B cell (primary cell): Measurements from ENCODE around the gene SLIT3. TPM values are rescaled to one million over a fixed set of nuclear protein-coding genes. Genes with fewer than 3 reads are reported as not detected.

Source experiments
- ATAC-seq: fragments of 200-7000 bp; cut with Tn5 transposase; one replicate; pipeline ENCODE4 v1.10.0; 2021; ENCODE audit warnings: low read depth, mild to moderate bottlenecking, moderate number of reproducible peaks, moderate library complexity
- CTCF ChIA-PET: fragments of 350-600 bp; sonication (Branson Sonifier 250); formaldehyde crosslinking; loops from one replicate; lab custom pipeline; 2021; ENCODE audit warnings: antibody characterized with exemption, inconsistent platforms; lab: Charles Lee
- POLR2A ChIA-PET: fragments of 350-600 bp; sonication (Branson Sonifier 250); formaldehyde crosslinking; loops from one replicate; lab custom pipeline; 2021; ENCODE audit warnings: antibody characterized with exemption; lab: Charles Lee
- DNase-seq: peaks from one replicate; pipeline ENCODE4 v3.0.0; 2013
- H2AFZ ChIP-seq: 2 replicates; pipeline ENCODE4 v1.6.1; 2012; ENCODE audit warnings: mild to moderate bottlenecking, low read depth, low read length; ENCODE audit not compliant: insufficient read depth, poor library complexity, severe bottlenecking
- H3K27ac ChIP-seq, 2 donors: 1 replicate in 1 of 2; 2 replicates in 1 of 2; pipeline ENCODE4 v1.5.1; 2012 to 2013; ENCODE audit warnings: low read length in 2 of 2, mild to moderate bottlenecking in 2 of 2, moderate library complexity in 1 of 2
- H3K27me3 ChIP-seq, 4 experiments: fragments of 200-600 bp in 1 of 4; sonication (generic) in 1 of 4; replicated peaks in 1 of 4; 1 replicate in 2 of 4; 2 replicates in 2 of 4; pipeline versions ENCODE4 v1.6.1 to v1.7.0; 2013 to 2016; ENCODE audit warnings: low read length in 3 of 4, mild to moderate bottlenecking in 2 of 4, mixed read lengths in 1 of 4, moderate library complexity in 1 of 4; ENCODE audit not compliant: insufficient read depth in 4 of 4, control insufficient read depth in 3 of 4; ENCODE audit errors: control extremely low read depth in 1 of 4
- H3K36me3 ChIP-seq, 2 experiments: replicated peaks in 1 of 2; 1 replicate in 1 of 2; 2 replicates in 1 of 2; pipeline versions ENCODE4 v1.6.1 to v1.7.1; 2013; ENCODE audit warnings: low read length in 1 of 2; ENCODE audit not compliant: insufficient read depth in 2 of 2, control insufficient read depth in 1 of 2; ENCODE audit errors: control extremely low read depth in 1 of 2, extremely low read depth in 1 of 2
- H3K4me1 ChIP-seq, 2 donors: fragments of 200-600 bp in 1 of 2; sonication (generic) in 1 of 2; 1 replicate in 1 of 2; 2 replicates in 1 of 2; pipeline versions ENCODE4 v1.5.1 to v1.6.1; 2013 to 2017; ENCODE audit warnings: low read length in 2 of 2; ENCODE audit not compliant: control insufficient read depth in 2 of 2, insufficient read depth in 2 of 2
- H3K4me2 ChIP-seq: replicated peaks from 2 replicates; pipeline ENCODE3; 2012; ENCODE audit warnings: mild to moderate bottlenecking, low read depth, low read length; ENCODE audit not compliant: poor library complexity, severe bottlenecking
- H3K4me3 ChIP-seq, 5 experiments: fragments of 200-600 bp in 1 of 5; sonication (generic) in 1 of 5; 1 replicate in 3 of 5; 2 replicates in 2 of 5; pipeline versions ENCODE4 v1.5.1 to v1.7.0; 2011 to 2016; ENCODE audit warnings: low read length in 4 of 5, mild to moderate bottlenecking in 4 of 5, low read depth in 2 of 5, control low read depth in 1 of 5, moderate library complexity in 1 of 5; ENCODE audit not compliant: insufficient read depth in 1 of 5; ENCODE audit errors: control extremely low read depth in 1 of 5, extremely low read depth in 1 of 5
- H3K79me2 ChIP-seq: fragments of 200-600 bp; sonication (generic); one replicate; pipeline ENCODE4 v1.6.0; 2016; ENCODE audit warnings: low read length; ENCODE audit not compliant: control insufficient read depth, insufficient read depth
- H3K9ac ChIP-seq: fragments of 200-600 bp; sonication (generic); 2 replicates; pipeline ENCODE4 v1.6.1; 2017; ENCODE audit warnings: mild to moderate bottlenecking, low read length, moderate library complexity
- H3K9me3 ChIP-seq, 3 donors: one replicate each; pipeline versions ENCODE4 v1.6.1 to v1.7.1; 2013; ENCODE audit warnings: low read length in 2 of 3; ENCODE audit not compliant: control insufficient read depth in 2 of 3, insufficient read depth in 1 of 3; ENCODE audit errors: control extremely low read depth in 1 of 3
- H4K20me1 ChIP-seq: 2 replicates; pipeline ENCODE4 v1.6.0; 2012; ENCODE audit warnings: mild to moderate bottlenecking, low read length; ENCODE audit not compliant: insufficient read depth, control insufficient read depth, poor library complexity, severe bottlenecking
- H3K27ac Mint-ChIP-seq: one replicate; pipeline ENCODE4 v1.8.0; 2021; ENCODE audit warnings: mixed read lengths
- H3K27me3 Mint-ChIP-seq: one replicate; pipeline ENCODE4 v1.8.0; 2021; ENCODE audit warnings: mixed read lengths
- H3K4me1 Mint-ChIP-seq: one replicate; pipeline ENCODE4 v1.8.0; 2021; ENCODE audit warnings: mixed read lengths
- H3K4me3 Mint-ChIP-seq: one replicate; pipeline ENCODE4 v1.8.0; 2021; ENCODE audit warnings: mixed read lengths
- H3K9me3 Mint-ChIP-seq: one replicate; pipeline ENCODE4 v1.8.0; 2022; ENCODE audit warnings: mixed read lengths; ENCODE audit not compliant: insufficient read depth
- EZH2 ChIP-seq: IDR thresholded peaks from 2 replicates; pipeline ENCODE4 v1.6.1; 2012; ENCODE audit warnings: borderline replicate concordance, low read depth, mild to moderate bottlenecking, moderate library complexity, low read length; ENCODE audit not compliant: insufficient read depth, poor library complexity, severe bottlenecking
- WGBS: methylation state at CpG from one replicate; pipeline ENCODE4 v1.1.5; 2013; ENCODE audit warnings: missing lambda C conversion rate; ENCODE audit not compliant: insufficient coverage; 5-methylcytosine and 5-hydroxymethylcytosine counted together
- intact Hi-C: fragments of 100-400 bp; cut with micrococcal nuclease; formaldehyde crosslinking; loops from one replicate; pipeline ENCODE4 v1.10.0; 2022
- polyA plus RNA-seq: library from polyadenylated mRNA; depleted of rRNA; stranded (reverse); fragments of >200 nt; gene quantifications from 2 replicates; pipeline ENCODE4 v1.2.3, GENCODE V29; 2012
- total RNA-seq, 2 donors: library from RNA; stranded (reverse); fragments of 120-200 nt in 1 of 2; gene quantifications; 1 replicate in 1 of 2; 2 replicates in 1 of 2; pipeline versions ENCODE4 v1.2.3 to v1.2.4, GENCODE V29; 2013 to 2022
- TF ChIP-seq, protein P1 (sequence below): fragments of 200-600 bp; IDR thresholded peaks from one replicate; pipeline ENCODE4 v1.8.0; 2022; ENCODE audit warnings: antibody characterized with exemption, mild to moderate bottlenecking

Gene SLIT3
- total and polyA plus RNA-seq, 2 donors (not counting 1 experiment from before 2014, with no cell fraction given): not detected

DNA sequence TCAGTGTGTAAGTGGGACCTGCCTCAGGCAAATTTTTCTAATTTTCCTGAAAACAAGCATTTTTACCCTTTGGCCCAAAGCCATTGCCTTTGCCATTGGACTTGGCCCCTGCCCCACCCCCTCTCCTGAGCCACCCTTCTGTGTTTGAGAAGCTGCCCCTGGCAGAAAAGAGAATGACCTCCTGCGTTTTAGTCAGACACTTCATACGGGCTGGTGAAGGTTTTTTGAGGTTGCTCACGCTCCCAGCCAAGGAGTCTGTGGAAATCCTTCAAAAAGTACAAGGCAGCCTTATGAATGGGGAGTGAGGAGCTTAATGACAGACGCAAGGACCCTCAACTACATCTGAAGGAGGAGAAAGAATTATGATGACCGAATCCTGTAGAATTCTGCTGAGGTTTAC, 308.9 kb downstream of the SLIT3 start:
- H3K27ac ChIP-seq: no peak overlapping the region
- DNase-seq (no peak), ATAC-seq (no peak)
- no peaks in the 10 kb centered on the region for H3K36me3 ChIP-seq
- H4K20me1 ChIP-seq: no peaks in the 10 kb centered on the region
- ChIA-PET POLR2A (no interaction called here), CTCF (interaction anchor here (0.6 kb wide), 1 partner anchor 1477 kb away, joined by 5 read pairs; no protein-coding TSS in a partner anchor)
- no peak overlapping the region for H3K9ac ChIP-seq
- no peak overlapping the region for H3K27ac Mint-ChIP-seq
- TF ChIP-seq, protein P1, sequence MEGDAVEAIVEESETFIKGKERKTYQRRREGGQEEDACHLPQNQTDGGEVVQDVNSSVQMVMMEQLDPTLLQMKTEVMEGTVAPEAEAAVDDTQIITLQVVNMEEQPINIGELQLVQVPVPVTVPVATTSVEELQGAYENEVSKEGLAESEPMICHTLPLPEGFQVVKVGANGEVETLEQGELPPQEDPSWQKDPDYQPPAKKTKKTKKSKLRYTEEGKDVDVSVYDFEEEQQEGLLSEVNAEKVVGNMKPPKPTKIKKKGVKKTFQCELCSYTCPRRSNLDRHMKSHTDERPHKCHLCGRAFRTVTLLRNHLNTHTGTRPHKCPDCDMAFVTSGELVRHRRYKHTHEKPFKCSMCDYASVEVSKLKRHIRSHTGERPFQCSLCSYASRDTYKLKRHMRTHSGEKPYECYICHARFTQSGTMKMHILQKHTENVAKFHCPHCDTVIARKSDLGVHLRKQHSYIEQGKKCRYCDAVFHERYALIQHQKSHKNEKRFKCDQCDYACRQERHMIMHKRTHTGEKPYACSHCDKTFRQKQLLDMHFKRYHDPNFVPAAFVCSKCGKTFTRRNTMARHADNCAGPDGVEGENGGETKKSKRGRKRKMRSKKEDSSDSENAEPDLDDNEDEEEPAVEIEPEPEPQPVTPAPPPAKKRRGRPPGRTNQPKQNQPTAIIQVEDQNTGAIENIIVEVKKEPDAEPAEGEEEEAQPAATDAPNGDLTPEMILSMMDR: no peak
- TF ChIP-seq EZH2: no peak
- H3K4me1 Mint-ChIP-seq: peaks cover 2% of the 10 kb centered on the region
- H3K4me2 ChIP-seq: no peak overlapping the region
- no peaks in the 10 kb centered on the region for H3K79me2 ChIP-seq
- intact Hi-C loops: no loop called here
- no peaks in the 10 kb centered on the region for H3K9me3 Mint-ChIP-seq
- no peaks in the 10 kb centered on the region for H3K9me3 ChIP-seq
- H3K4me1 ChIP-seq: no peaks in the 10 kb centered on the region
- no peak overlapping the region for H3K4me3 ChIP-seq
- no peak overlapping the region for H3K4me3 Mint-ChIP-seq
- WGBS: 63% methylated on average over 1 of the region's 5 CpGs
- peaks cover 0 to 11% (median 5%) of the 10 kb centered on the region in 4 experiments for H3K27me3 ChIP-seq
- H2AFZ ChIP-seq: no peak overlapping the region
- H3K27me3 Mint-ChIP-seq: peaks cover 11% of the 10 kb centered on the region

GRCh38 chr5:168991311-168991710, 309.6 kb downstream of the SLIT3 start:
- Histone ChIP-seq H3K27ac (no peak overlapping the region), H3K9ac (no peak overlapping the region), H2AFZ (no peak overlapping the region), H3K79me2 (no peaks in the 10 kb centered on the region), H3K36me3 (no peaks in the 10 kb centered on the region), H3K4me1 (no peaks in the 10 kb centered on the region), H3K4me3 (no peak overlapping the region), H3K27me3 (peaks cover 0 to 11% (median 5%) of the 10 kb centered on the region in 4 experiments), H3K4me2 (no peak overlapping the region), H4K20me1 (no peaks in the 10 kb centered on the region), H3K9me3 (no peaks in the 10 kb centered on the region)
- Mint-ChIP-seq H3K4me3 (no peak overlapping the region), H3K9me3 (no peaks in the 10 kb centered on the region), H3K4me1 (peaks cover 2% of the 10 kb centered on the region), H3K27me3 (peaks cover 14% of the 10 kb centered on the region), H3K27ac (no peak overlapping the region)
- WGBS: 77% methylated on average over 2 of the region's 2 CpGs
- ChIA-PET POLR2A (no interaction called here), CTCF (interaction anchor here (1.2 kb wide), 1 partner anchor 33 kb away, joined by 3 read pairs; no protein-coding TSS in a partner anchor)
- TF ChIP-seq EZH2: no peak
- TF ChIP-seq, protein P1: no peak
- intact Hi-C loops: no loop called here
- DNase-seq (no peak), ATAC-seq (no peak)
